GM12892 (cell line): ENCODE measurements around the gene ZBTB16.

Experiments used
- POLR2AphosphoS5 ChIP-seq: IDR thresholded peaks from 2 replicates; pipeline ENCODE4 v1.6.1; 2011; ENCODE audit warnings: low read depth, low read length, control low read depth
- TAF1 ChIP-seq: IDR thresholded peaks from 2 replicates; pipeline ENCODE4 v1.6.1; 2011; ENCODE audit warnings: low read depth, mild to moderate bottlenecking, control low read depth, low read length, borderline replicate concordance

DNA sequence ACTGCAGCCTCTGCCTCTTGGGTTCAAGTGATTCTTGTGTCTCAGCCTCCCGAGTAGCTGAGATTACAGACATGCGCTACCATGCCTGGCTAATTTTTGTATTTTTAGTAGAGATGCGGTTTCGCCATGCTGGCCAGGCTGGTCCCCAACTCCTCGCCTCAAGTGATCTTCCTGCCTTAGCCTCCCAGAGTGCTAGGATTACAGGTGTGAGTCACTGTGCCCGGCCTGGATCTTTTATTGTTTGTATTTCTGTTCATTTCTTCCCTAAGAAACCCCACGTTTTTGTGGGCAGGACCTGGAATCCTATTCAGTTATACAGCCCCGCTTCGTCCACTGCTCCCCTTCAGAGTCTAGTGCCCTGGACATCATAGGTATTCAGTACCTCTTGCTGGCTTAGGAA lies 28.7 kb downstream of the ZBTB16 start:
- TF ChIP-seq TAF1 (no peak), POLR2AphosphoS5 (no peak)
